K562 (cell line): Measurements from ENCODE around the gene GNRHR. TPM values are rescaled to one million over a fixed set of nuclear protein-coding genes. Genes with fewer than 3 reads are reported as not detected.

Experiments
- ATAC-seq: fragments of 200-7000 bp; cut with Tn5 transposase; 3 replicates; pipeline ENCODE4 v1.9.1; 2020; ENCODE audit warnings: moderate library complexity
- BruUV-seq: library from RNA; stranded (reverse); fragments of 400-500 nt; replicated peaks from 2 replicates; lab custom pipeline; 2021; lab: Mats Ljungman, UMichigan
- CTCF ChIA-PET: fragments of 300-600 bp; formaldehyde crosslinking; extraction: SDS; loops from one replicate; lab custom pipeline; 2021; ENCODE audit warnings: low intra/inter-chr PET ratio; lab: Yijun Ruan, JAX
- POLR2A ChIA-PET: fragments of 300-600, 350-650 bp; sonication (Branson Sonifier 250); formaldehyde crosslinking; extraction: SDS; loops from one replicate; lab custom pipeline; 2021; ENCODE audit warnings: antibody characterized with exemption, inconsistent platforms; lab: Yijun Ruan, JAX
- DNase-seq, 4 experiments: peaks; one replicate each; pipeline versions ENCODE4 v3.0.0 to v3.0.0-alpha.2; 2011 to 2018; ENCODE audit warnings: low spot score in 3 of 4, mixed read lengths in 3 of 4; ENCODE audit errors: extremely low read depth in 1 of 4
- FAIRE-seq: peaks from 2 replicates; lab custom pipeline; 2011; peaks lifted over from hg19 to GRCh38; lab: Jason Lieb, UNC
- H2AFZ ChIP-seq: 2 replicates; pipeline ENCODE4 v1.6.0; 2011; ENCODE audit warnings: low read depth, low read length, control low read depth, inconsistent platforms
- H3K27ac ChIP-seq: fragments of 200-600 bp; 3 replicates; pipeline ENCODE4 v1.8.0; 2011; ENCODE audit warnings: low read depth, mild to moderate bottlenecking, control low read depth, inconsistent platforms, low read length, moderate library complexity, mixed read lengths; ENCODE audit errors: extremely low read depth
- H3K27me3 ChIP-seq, 2 experiments: fragments of 300-600 bp in 1 of 2; 2 replicates in 1 of 2; 3 replicates in 1 of 2; pipeline versions ENCODE4 v1.6.0 to v1.8.0; 2011; ENCODE audit warnings: inconsistent platforms in 2 of 2, low read length in 2 of 2, mild to moderate bottlenecking in 1 of 2, mixed read lengths in 1 of 2, moderate library complexity in 1 of 2; ENCODE audit not compliant: control insufficient read depth in 2 of 2, insufficient read depth in 2 of 2
- H3K36me3 ChIP-seq: fragments of 300-600 bp; 3 replicates; pipeline ENCODE4 v1.8.0; 2011; ENCODE audit warnings: mild to moderate bottlenecking, low read length, inconsistent platforms; ENCODE audit not compliant: control insufficient read depth, insufficient read depth
- H3K4me1 ChIP-seq, 2 experiments: fragments of 200-600 bp in 1 of 2; replicated peaks in 1 of 2; 2 replicates in 1 of 2; 3 replicates in 1 of 2; pipeline versions ENCODE4 v1.5.1 to v1.8.0; 2011; ENCODE audit warnings: inconsistent platforms in 2 of 2, low read length in 2 of 2, mild to moderate bottlenecking in 1 of 2, mixed read lengths in 1 of 2, moderate library complexity in 1 of 2; ENCODE audit not compliant: control insufficient read depth in 2 of 2, insufficient read depth in 2 of 2
- H3K4me2 ChIP-seq: 2 replicates; pipeline ENCODE4 v1.6.1; 2011; ENCODE audit warnings: low read length, control low read depth, inconsistent platforms, mixed read lengths; ENCODE audit not compliant: insufficient read depth
- H3K4me3 ChIP-seq: fragments of 200-600 bp; sonication (generic), shearing (Covaris generic); 2 replicates; pipeline ENCODE4 v1.5.1; 2016; ENCODE audit warnings: control low read depth, inconsistent platforms
- H3K79me2 ChIP-seq: fragments of 200-600 bp; 3 replicates; pipeline ENCODE4 v1.8.0; 2011; ENCODE audit warnings: low read length, inconsistent platforms; ENCODE audit not compliant: control insufficient read depth, insufficient read depth
- H3K9ac ChIP-seq, 2 experiments: 2 replicates each; pipeline versions ENCODE4 v1.6.0 to v1.6.1; 2011; ENCODE audit warnings: low read depth in 2 of 2, low read length in 2 of 2, control low read depth in 1 of 2, inconsistent platforms in 1 of 2, mild to moderate bottlenecking in 1 of 2, mixed read lengths in 1 of 2; ENCODE audit not compliant: insufficient read depth in 1 of 2
- H3K9me1 ChIP-seq: one replicate; pipeline ENCODE4 v1.6.0; 2011; ENCODE audit warnings: inconsistent platforms, mild to moderate bottlenecking, low read length, moderate library complexity; ENCODE audit not compliant: control insufficient read depth, insufficient read depth
- H3K9me3 ChIP-seq: replicated peaks from 2 replicates; pipeline ENCODE4 v1.5.1; 2011; ENCODE audit warnings: low read depth, low read length, inconsistent platforms; ENCODE audit not compliant: control insufficient read depth, insufficient read depth
- H4K20me1 ChIP-seq: replicated peaks from 2 replicates; pipeline ENCODE4 v1.6.1; 2011; ENCODE audit warnings: low read length, inconsistent platforms, mixed read lengths; ENCODE audit not compliant: control insufficient read depth, insufficient read depth
- BHLHE40 ChIP-seq: IDR thresholded peaks from 2 replicates; pipeline ENCODE4 v1.6.1; 2011; ENCODE audit warnings: low read length, improper control_type of control experiment
- CEBPB ChIP-seq: fragments of 450-650 bp; IDR thresholded peaks from 2 replicates; pipeline ENCODE4 v1.6.1; 2016; ENCODE audit warnings: missing genetic modification characterization, missing compliant biosample characterization
- CEBPG ChIP-seq, 3 experiments: fragments of 200-800 bp in 1 of 3; sonication (Bioruptor generic) in 1 of 3; sonication (generic) in 1 of 3; formaldehyde crosslinking in 1 of 3; IDR thresholded peaks in 2 of 3; conservative IDR thresholded peaks in 1 of 3; 2 replicates each; pipeline versions ENCODE4 v1.6.1 to v1.8.0; 2016 to 2022; ENCODE audit warnings: missing compliant biosample characterization in 2 of 3, missing genetic modification characterization in 2 of 3, mild to moderate bottlenecking in 1 of 3, missing genetic modification reagents in 1 of 3
- ETV1 ChIP-seq: fragments of 450-650 bp; conservative IDR thresholded peaks from 2 replicates; pipeline ENCODE4 v1.6.1; 2016; ENCODE audit warnings: missing genetic modification characterization, control low read depth, low read depth, missing compliant biosample characterization
- FOXP1 ChIP-seq: sonication (generic); formaldehyde crosslinking; IDR thresholded peaks from 2 replicates; pipeline ENCODE4 v1.8.0; 2022; ENCODE audit warnings: mild to moderate bottlenecking, missing genetic modification reagents
- HLTF ChIP-seq: fragments of 450-650 bp; IDR thresholded peaks from 2 replicates; pipeline ENCODE4 v1.6.1; 2016
- ZBTB7A ChIP-seq: IDR thresholded peaks from 2 replicates; pipeline ENCODE4 v1.6.1; 2011; ENCODE audit warnings: low read depth, mild to moderate bottlenecking, low read length, moderate library complexity, borderline replicate concordance; ENCODE audit not compliant: control insufficient read depth
- ZNF217 ChIP-seq: sonication (generic); formaldehyde crosslinking; IDR thresholded peaks from 2 replicates; pipeline ENCODE4 v1.8.0; 2022; ENCODE audit warnings: mild to moderate bottlenecking, missing genetic modification reagents
- ZNF311 ChIP-seq: fragments of 250-450 bp; sonication (Bioruptor Pico); IDR thresholded peaks from 2 replicates; pipeline ENCODE4 v1.4.0; 2020; ENCODE audit warnings: mild to moderate bottlenecking, moderate library complexity
- ZNF316 ChIP-seq: fragments of 450-650 bp; IDR thresholded peaks from 2 replicates; pipeline ENCODE4 v1.6.1; 2016
- WGBS: fragments of 100-300 bp; shearing (Covaris generic); methylation state at CpG from one replicate; pipeline ENCODE4 v1.1.6; 2016; ENCODE audit warnings: low coverage, mixed read lengths; ENCODE audit not compliant: insufficient coverage; ENCODE audit errors: missing lambda C conversion rate; 5-methylcytosine and 5-hydroxymethylcytosine counted together
- in situ Hi-C: fragments of 300-500 bp; cut with MboI; formaldehyde crosslinking; loops from 4 replicates; pipeline ENCODE4 v1.15.0; 2018; ENCODE audit warnings: inconsistent platforms, mixed read lengths
- intact Hi-C: fragments of 100-400 bp; cut with micrococcal nuclease; formaldehyde crosslinking; loops from 2 replicates; pipeline ENCODE4 v1.14.2; 2022
- polyA plus RNA-seq, 8 experiments: library from polyadenylated mRNA; depleted of rRNA in 4 of 8; stranded (reverse) in 5 of 8; unstranded in 3 of 8; fragments of >200 nt; fragmentation: Nextera tagmentation in 2 of 8; fragmentation: Illumina TruSeq in 1 of 8; extraction: Ambion mirVana in 2 of 8; extraction: Trizol in 1 of 8; gene quantifications; 2 replicates each; pipeline versions ENCODE4 v1.2.1 to v1.2.3, GENCODE V29; 2011 to 2014; ENCODE audit warnings: inconsistent platforms in 1 of 8, missing spikeins in 1 of 8
- total RNA-seq, 7 experiments: library from RNA; depleted of rRNA in 6 of 7; stranded (reverse); fragments of >200 nt in 6 of 7; fragmentation: Illumina TruSeq in 2 of 7; extraction: Trizol in 2 of 7; gene quantifications; 2 replicates each; pipeline versions ENCODE4 v1.2.1 to v1.2.3, GENCODE V29; 2011 to 2021; ENCODE audit warnings: low replicate concordance in 1 of 7
- TF ChIP-seq, protein P1 (sequence below): fragments of 250-450 bp; sonication (Bioruptor Pico); IDR thresholded peaks from 2 replicates; pipeline ENCODE4 v1.4.0; 2020

Gene GNRHR
- total and polyA plus RNA-seq, 9 of the 15 experiments (the other 6 are each of a cell fraction or from before 2014, with no cell fraction given) = 0.06 to 0.13 TPM; not detected in 7

DNA sequence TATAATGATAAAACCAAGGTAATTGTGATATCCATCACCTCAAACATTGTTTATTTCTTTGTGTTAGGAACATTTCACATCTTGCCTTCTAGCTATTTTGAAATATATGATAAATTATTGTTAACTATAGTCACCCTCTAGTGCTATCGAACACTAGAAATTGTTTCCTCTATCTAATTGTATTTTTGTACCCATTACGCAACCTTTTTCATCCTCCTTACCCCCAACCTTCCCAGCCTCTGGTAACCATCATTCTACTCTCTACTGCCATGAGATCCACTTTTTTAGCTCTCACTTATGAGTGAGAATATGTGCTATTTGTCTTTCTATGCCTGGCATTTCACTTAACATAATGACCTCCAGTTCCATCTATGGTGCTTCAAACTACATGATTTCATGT, 49.3 kb downstream of the GNRHR start:
- H3K4me3 ChIP-seq = no peak overlapping the region
- CTCF ChIA-PET = no interaction called here
- H3K36me3 ChIP-seq = peaks cover 32% of the 10 kb centered on the region
- TF ChIP-seq CEBPB (tag) (peak; percentile 82), CEBPG (CRISPR knock-in tag; IDR thresholded peaks at IDR 0.05) (no peak), CEBPG (tag; conservative IDR thresholded peaks at IDR 0.05 in 1 of 2, IDR thresholded peaks at IDR 0.05 in 1 of 2) (peak; percentile 18 to 76; a peak in 3 of 4 replicates), ETV1 (tag) (no peak)
- POLR2A ChIA-PET = interaction anchor here (0.7 kb wide), 1 partner anchor 12 kb away, joined by 5 read pairs; no protein-coding TSS in a partner anchor
- ATAC-seq (no peak), DNase-seq (no peak), FAIRE-seq (no peak)
- no TSS peak for BruUV-seq
- peaks cover 10% of the 10 kb centered on the region for H3K9me3 ChIP-seq
- no peak overlapping the region for H3K4me2 ChIP-seq
- peaks cover 97% of the 10 kb centered on the region for H3K79me2 ChIP-seq
- H2AFZ ChIP-seq = no peak overlapping the region
- WGBS = 98% methylated on average over 2 of the region's 2 CpGs
- no peak overlapping the region for H3K27ac ChIP-seq
- intact Hi-C loops = no loop called here
- H3K9me1 ChIP-seq = no peaks in the 10 kb centered on the region
- no peaks in the 10 kb centered on the region; a peak in 2 of 5 replicates for H3K4me1 ChIP-seq
- no peak overlapping the region for H3K9ac ChIP-seq
- in situ Hi-C loops = no loop called here
- no peaks in the 10 kb centered on the region for H3K27me3 ChIP-seq
- no peaks in the 10 kb centered on the region for H4K20me1 ChIP-seq

DNA sequence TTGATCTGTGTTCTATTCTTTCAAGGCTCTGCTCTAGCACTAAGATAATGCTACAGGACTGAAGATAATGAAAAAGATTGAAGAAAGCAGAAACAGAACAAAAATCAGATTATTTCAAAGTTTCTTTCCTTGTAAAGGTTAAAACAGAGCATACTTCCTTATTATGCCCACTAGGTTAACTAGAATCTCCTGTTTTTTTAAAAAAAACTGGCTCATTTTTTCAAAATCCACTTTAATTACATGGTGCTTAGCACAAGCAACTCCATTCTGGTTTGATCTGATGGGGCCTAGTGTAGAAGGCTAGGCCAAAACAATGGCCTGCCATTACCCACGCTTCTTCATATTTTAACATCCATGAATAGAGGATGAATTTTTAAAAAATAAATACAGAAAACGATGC, 52.0 kb downstream of the GNRHR start:
- Histone ChIP-seq H3K4me3 (peak overlapping the region; percentile 82), H3K9me1 (no peaks in the 10 kb centered on the region), H3K27ac (peak overlapping the region; percentile 89), H4K20me1 (no peaks in the 10 kb centered on the region), H2AFZ (0 out of 2 replicates have a peak overlapping the region, but pooled peaks have one; percentile 92), H3K9me3 (peaks cover 10% of the 10 kb centered on the region), H3K36me3 (peaks cover 36% of the 10 kb centered on the region), H3K27me3 (no peaks in the 10 kb centered on the region), H3K79me2 (peaks cover 97% of the 10 kb centered on the region), H3K4me2 (peak overlapping the region; percentile 78), H3K9ac (peak overlapping the region in 1 of 2 experiments; percentile 88; a peak in 2 of 4 replicates), H3K4me1 (peaks cover 3 to 10% of the 10 kb centered on the region in 2 experiments; a peak in 2 of 5 replicates)
- no TSS peak for BruUV-seq
- in situ Hi-C loops (no loop called here), intact Hi-C loops (no loop called here)
- POLR2A ChIA-PET = interaction anchor here (0.7 to 1.5 kb wide), 3 partner anchors 11 to 97 kb away, joined by 3 to 12 read pairs (median 6); no protein-coding TSS in a partner anchor
- ATAC-seq (no peak), FAIRE-seq (no peak), DNase-seq (no peak)
- CTCF ChIA-PET = no interaction called here
- WGBS = 29% methylated on average over 2 of the region's 2 CpGs
- no peak for TF ChIP-seq FOXP1
- no peak for TF ChIP-seq ZNF316
- TF ChIP-seq ZNF217 (CRISPR knock-in tag) = no peak
- TF ChIP-seq ZBTB7A = no peak
- TF ChIP-seq, protein P1, sequence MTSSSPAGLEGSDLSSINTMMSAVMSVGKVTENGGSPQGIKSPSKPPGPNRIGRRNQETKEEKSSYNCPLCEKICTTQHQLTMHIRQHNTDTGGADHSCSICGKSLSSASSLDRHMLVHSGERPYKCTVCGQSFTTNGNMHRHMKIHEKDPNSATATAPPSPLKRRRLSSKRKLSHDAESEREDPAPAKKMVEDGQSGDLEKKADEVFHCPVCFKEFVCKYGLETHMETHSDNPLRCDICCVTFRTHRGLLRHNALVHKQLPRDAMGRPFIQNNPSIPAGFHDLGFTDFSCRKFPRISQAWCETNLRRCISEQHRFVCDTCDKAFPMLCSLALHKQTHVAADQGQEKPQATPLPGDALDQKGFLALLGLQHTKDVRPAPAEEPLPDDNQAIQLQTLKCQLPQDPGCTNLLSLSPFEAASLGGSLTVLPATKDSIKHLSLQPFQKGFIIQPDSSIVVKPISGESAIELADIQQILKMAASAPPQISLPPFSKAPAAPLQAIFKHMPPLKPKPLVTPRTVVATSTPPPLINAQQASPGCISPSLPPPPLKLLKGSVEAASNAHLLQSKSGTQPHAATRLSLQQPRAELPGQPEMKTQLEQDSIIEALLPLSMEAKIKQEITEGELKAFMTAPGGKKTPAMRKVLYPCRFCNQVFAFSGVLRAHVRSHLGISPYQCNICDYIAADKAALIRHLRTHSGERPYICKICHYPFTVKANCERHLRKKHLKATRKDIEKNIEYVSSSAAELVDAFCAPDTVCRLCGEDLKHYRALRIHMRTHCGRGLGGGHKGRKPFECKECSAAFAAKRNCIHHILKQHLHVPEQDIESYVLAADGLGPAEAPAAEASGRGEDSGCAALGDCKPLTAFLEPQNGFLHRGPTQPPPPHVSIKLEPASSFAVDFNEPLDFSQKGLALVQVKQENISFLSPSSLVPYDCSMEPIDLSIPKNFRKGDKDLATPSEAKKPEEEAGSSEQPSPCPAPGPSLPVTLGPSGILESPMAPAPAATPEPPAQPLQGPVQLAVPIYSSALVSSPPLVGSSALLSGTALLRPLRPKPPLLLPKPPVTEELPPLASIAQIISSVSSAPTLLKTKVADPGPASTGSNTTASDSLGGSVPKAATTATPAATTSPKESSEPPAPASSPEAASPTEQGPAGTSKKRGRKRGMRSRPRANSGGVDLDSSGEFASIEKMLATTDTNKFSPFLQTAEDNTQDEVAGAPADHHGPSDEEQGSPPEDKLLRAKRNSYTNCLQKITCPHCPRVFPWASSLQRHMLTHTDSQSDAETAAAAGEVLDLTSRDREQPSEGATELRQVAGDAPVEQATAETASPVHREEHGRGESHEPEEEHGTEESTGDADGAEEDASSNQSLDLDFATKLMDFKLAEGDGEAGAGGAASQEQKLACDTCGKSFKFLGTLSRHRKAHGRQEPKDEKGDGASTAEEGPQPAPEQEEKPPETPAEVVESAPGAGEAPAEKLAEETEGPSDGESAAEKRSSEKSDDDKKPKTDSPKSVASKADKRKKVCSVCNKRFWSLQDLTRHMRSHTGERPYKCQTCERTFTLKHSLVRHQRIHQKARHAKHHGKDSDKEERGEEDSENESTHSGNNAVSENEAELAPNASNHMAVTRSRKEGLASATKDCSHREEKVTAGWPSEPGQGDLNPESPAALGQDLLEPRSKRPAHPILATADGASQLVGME (CRISPR knock-in tag) = no peak
- no peak for TF ChIP-seq HLTF
- TF ChIP-seq BHLHE40 = no peak
- TF ChIP-seq ZNF311 = peak; percentile 89
